ENCODE measurements around the gene ALDH1L1.

The ALDH1L1 gene

GRCh38 chr3:126194713-126195305 lies 14.4 kb upstream of the ALDH1L1 start:
- no peak for DNase-seq (ENCODE audit: low read depth in 3 of 3)

GRCh38 chr3:126191246-126191645 lies 10.9 kb upstream of the ALDH1L1 start:
- DNase-seq (ENCODE audit: low read depth in 3 of 3), result no peak

GRCh38 chr3:126187920-126188319 lies 7.5 kb upstream of the ALDH1L1 start:
- no peak for DNase-seq (ENCODE audit: low read depth in 3 of 3)

DNA sequence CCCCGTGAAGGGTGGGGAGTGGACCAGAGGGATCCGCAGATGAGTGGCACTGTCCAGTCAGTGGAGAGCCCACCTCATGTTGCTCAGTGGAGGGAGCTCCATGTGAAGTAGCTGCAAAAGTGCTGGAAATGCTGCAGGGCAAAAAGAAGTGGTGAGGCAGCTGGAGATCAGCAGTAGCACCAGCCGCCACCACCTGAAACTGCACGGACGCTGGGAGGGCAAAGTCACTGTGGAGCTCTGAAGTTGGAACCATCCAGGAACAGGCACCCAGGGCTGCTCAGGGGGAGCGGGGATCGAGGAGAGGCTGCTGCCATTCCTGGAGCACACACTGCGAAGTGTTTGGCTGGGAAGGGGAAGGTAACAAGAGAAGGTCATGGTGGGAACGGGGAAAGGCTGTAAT lies 6.4 kb upstream of the ALDH1L1 start:
- no peak for DNase-seq (ENCODE audit: low read depth in 3 of 3)

DNA sequence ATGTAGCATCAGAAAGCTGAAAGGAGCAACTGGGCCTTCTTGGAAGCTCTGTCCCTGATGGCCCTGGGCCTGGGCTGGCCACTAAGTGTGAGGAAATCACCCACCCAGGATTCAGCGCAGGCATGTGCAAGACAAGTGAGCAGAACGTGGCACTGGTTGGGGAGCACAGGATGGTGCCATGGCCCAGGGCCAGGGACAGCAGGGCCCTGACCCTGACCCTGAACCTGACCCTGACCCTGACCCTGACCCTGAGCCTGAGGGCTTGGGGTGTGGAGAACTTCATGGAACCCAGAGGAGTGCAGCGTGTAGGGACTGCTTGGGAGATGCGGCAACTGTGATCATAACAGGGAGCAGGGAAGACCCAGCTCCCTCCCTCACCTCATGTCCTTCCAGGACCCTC lies 5.9 kb upstream of the ALDH1L1 start:
- DNase-seq (ENCODE audit: low read depth in 3 of 3), result no peak

DNA sequence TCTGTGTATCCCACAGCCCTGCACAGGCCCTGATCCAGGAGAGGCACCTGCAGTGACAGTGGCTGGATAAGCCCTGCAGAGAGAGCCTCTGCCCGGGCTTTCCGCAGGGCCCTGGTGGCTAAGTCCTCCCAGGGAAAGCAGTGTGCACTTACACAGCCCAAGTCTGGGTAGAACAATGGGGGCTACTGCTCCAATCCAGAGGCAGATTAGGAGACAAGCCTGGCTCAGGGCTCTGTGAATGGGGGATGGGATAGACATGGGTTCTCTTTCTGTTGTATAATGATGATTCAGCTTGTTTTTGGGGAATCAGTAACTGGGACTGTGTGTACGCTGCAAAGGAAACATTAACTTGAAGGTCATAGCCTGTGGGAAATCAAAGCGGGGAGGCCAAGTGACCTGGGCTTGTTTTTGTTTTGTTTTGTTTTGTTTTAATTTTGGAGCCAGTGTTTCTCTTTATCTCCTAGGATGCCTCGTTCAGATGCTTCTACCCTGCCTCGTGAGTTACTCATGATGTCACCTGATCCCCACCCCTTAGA lies 4.1 kb upstream of the ALDH1L1 start:
- DNase-seq (ENCODE audit: low read depth in 3 of 3), result no peak

GRCh38 chr3:126181398-126181725 lies 976 bp upstream of the ALDH1L1 start:
- no peak for DNase-seq (ENCODE audit: low read depth in 3 of 3)

GRCh38 chr3:126179825-126180476 lies 435 bp downstream of the ALDH1L1 start:
- no peak for DNase-seq (ENCODE audit: low read depth in 3 of 3)

- no peak for DNase-seq (ENCODE audit: low read depth in 3 of 3)
Measured at GRCh38 chr3:126170073-126170777, 10.2 kb downstream of the ALDH1L1 start.

GRCh38 chr3:126167566-126167965 lies 12.8 kb downstream of the ALDH1L1 start:
- DNase-seq (ENCODE audit: low read depth in 3 of 3), result no peak

- no peak for DNase-seq (ENCODE audit: low read depth in 3 of 3)
Measured at GRCh38 chr3:126166009-126166408, 14.4 kb downstream of the ALDH1L1 start.

DNA sequence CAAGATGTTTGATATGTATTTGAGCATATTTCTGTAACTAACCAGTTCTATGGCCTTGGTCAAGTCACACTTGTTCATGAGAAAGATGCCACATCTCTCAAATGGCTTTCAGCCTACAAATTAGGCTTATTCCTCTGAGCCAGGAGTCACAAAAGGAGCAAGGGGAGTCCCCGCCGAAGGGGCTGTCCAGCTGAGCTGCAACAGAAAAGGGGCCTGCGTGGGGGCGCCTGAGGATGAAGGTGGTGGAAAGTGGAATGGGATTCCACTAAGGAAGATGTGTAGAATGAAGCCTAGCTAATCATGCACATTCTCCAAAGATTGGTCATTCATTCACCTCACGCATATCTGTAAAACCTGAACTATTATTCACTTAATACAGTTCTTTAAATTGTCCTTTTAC lies 19.1 kb downstream of the ALDH1L1 start:
- no peak for DNase-seq (ENCODE audit: low read depth in 3 of 3)

DNA sequence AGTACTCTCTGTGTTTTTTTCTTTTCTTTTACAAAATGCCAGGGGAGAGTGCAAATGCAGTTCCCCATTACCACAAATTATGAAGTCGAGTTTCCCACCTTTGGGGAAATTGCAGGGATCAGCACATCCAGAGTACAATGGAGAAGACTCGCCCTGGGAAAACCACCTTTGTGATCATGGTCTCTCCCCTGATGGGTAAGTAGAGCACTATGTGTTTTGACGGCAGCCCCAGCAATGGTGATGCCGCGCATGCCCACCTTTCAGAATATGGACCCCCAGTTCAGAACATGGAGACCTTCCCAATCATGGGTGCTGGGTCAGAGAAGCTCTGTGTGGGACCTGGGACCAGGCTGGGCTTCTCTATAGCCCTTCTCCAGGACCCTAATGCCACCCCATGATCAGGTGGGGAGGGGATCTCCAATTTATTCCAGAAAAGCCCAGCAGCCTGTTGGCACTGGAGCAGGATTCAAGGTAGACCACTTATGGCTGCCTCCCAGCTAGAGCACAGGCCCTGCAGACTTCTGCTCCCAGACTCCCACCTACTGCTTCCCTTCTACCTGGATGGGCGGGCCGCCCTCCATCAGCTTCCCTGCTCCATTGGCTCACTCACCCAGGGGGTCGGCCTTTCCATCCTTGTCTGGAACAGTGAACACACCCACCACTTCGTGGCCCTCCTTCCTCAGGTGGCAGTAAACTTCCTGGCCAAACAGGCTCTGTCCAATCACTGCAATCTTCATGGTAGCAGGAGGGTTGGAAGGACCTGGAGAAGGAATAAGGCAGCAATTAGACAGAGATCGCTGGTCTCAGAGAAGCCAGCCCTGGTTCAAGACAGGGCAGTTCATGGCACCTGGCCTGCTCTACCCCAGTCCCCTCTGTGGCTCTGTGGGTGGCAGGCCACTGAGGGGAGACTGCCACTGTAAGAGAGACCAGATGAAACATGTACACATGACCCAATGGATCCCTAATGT lies 19.9 kb downstream of the ALDH1L1 start:
- DNase-seq (ENCODE audit: low read depth in 3 of 3), result no peak

GRCh38 chr3:126159476-126159875 lies 20.9 kb downstream of the ALDH1L1 start:
- DNase-seq (ENCODE audit: low read depth in 3 of 3), result no peak

GRCh38 chr3:126158912-126159454 lies 21.4 kb downstream of the ALDH1L1 start:
- DNase-seq (ENCODE audit: low read depth in 3 of 3), result no peak

DNA sequence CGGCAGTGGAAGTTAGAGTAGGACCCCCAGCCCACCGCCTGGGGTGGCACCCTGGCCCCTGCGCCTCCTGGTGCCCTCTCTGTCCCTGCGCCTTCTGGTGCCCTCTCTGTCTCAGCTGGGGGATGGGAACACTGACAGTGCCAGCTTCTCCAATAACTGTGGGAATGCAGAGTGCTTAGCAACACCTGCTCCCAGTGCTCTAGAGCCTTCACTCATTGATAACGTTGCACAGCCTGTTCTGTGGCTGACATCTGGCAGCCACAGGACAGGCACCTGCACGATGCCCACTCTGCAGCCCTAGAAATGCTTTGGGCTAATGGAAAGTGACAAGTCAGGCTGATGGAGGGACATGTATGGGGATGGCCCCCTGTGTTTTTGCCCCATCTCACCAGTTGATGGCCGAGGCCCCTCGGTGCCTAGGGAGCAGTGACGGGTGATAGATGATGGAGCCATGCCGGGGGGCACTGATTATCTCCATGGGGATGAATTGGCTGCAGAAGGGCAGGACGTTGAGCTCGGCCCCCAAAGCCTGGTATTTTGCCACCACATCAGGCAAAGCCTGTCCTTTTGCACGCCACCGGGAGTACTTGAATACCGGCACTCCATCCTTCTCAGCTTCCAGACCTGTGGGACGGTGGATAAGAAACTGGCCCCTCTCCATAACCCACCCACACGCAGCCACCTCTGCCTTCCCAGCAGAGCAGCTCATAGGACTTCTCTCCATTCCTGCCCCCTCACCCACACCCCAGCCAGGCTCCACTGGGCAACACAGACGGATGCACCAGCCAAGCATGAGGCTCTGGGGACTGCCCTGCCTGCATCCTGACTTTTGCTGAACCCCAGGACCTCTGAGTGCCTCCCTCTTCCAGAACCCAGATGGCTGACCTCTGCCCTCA lies 22.1 kb downstream of the ALDH1L1 start:
- no peak for DNase-seq (ENCODE audit: low read depth in 3 of 3)

- no peak for DNase-seq (ENCODE audit: low read depth in 3 of 3)
Measured at GRCh38 chr3:126157083-126157768, 23.2 kb downstream of the ALDH1L1 start.

GRCh38 chr3:126156468-126156867 lies 23.9 kb downstream of the ALDH1L1 start:
- no peak for DNase-seq (ENCODE audit: low read depth in 3 of 3)

GRCh38 chr3:126155819-126156218 lies 24.6 kb downstream of the ALDH1L1 start:
- no peak for DNase-seq (ENCODE audit: low read depth in 3 of 3)

DNA sequence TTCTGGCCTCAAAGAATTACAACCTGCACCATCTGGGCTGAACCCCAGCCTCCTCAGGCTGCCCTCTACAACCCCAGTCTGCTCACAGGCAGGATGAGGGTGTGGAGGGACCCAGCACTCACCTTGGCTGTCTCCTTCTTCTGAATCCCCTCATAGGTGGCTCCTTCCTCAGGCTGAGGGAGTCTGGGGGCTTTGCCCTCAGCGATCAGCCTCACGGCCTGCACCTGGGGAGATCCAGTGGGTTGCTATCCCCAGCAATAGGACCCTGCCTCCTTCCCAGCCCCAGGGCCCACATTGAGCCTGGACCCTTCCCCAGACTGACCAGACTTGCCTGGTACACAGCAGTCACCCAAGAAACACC lies 25.1 kb downstream of the ALDH1L1 start:
- DNase-seq (ENCODE audit: low read depth in 3 of 3), result no peak
